HG02943 (cell line): ENCODE measurements around the gene BRSK1.
A peak's percentile ranks its signal among the peaks of the same experiment; 100 is the strongest.
"Not testable (repeated sequence)": the region's sequence is repeated elsewhere in the genome, so short reads cannot be mapped to it uniquely, and the experiment has no call there.

Experiments used
- ATAC-seq: cut with Tn5 transposase; IDR thresholded peaks from one replicate; pipeline ENCODE4 v1.9.1; 2021; ENCODE audit warnings: mild to moderate bottlenecking, low read depth, moderate library complexity; ENCODE audit not compliant: unreplicated experiment

The BRSK1 gene

DNA sequence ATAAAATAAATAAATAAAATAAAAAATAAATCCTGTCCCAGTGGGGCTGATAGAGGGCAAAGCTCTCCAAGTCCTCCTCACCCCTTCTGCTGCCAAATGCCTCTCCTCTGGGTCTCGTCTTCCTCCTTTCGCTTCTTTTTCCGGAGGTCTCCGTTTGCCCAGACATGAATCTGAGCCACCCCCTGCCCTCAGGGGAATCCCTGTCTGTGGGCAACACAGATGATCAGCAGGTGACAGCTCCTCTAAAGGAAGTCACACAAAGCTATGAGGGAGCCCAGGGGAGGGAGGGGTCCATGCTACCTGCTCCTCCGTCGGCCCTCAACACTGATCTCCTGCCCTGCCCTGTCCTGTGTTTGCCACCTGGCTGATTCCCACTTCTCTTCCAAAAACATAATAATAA, 40.9 kb downstream of the BRSK1 start:
- no peak for ATAC-seq

DNA sequence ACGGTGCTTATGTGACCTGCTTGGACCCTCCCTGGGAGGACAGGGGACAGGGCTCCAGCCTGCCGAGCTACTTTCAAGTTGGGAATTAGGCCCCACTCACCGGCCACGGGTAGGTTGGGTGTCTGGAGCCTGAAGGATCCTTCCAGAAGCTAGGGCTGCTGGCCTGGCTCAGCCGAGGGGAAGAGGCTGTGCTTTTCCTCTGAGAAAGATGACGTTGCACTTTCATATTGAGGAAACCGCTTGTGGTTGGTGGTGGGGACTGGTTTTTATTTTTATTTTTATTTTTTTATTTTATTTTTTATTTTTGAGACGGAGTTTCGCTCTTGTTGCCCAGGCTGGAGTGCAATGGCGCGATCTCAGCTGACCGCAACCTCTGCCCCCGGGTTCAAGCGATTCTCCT, 41.4 kb downstream of the BRSK1 start, which contains the start of gene TMEM150B:
TMEM150B (minus strand) TSS at position 170 of the 400 bp plus-strand sequence. CDS start 4,305 bp downstream, outside the sequence.
- ATAC-seq: no peak

DNA sequence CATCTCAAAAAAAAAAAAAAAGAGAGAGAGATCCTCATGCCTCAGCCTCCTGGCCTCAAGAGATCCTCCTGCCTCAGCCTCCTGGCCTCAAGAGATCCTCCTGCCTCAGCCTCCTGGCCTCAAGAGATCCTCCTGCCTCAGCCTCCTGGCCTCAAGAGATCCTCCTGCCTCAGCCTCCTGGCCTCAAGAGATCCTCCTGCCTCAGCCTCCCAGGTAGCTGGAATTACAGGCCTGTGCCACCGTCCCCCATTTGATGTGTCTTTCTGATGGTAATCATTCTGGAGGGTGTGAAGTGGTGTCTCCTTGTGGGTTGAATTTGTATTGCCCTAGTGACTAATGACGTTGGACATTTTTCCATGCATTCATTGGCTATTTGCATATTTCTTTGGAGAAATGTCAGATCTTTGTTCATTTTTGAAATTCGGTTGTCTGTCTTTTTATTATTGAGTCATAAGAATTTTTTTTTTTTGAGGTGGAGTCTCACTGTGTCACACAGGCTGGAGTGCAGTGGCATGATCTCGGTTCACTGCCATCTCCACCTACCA, 45.0 kb downstream of the BRSK1 start:
- ATAC-seq: not testable (repeated sequence)

DNA sequence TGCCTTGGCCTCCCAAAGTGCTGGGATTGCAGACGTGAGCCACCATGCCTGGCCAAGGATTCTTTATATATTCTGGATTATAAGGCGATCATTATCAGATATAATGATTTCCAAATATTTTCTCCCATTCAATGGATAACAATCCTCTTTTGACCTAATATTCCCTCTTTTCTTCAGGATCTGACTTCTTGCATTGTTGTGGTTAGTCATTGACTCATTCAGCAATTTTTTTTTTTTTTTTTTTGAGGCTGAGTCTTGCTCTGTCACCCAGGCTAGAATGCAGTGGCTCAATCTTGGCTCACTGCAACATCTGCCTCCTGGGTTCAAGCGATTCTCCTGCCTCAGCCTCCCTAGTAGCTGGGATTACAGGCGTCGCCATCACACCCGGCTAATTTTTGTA, 46.0 kb downstream of the BRSK1 start:
- not testable (repeated sequence) for ATAC-seq

DNA sequence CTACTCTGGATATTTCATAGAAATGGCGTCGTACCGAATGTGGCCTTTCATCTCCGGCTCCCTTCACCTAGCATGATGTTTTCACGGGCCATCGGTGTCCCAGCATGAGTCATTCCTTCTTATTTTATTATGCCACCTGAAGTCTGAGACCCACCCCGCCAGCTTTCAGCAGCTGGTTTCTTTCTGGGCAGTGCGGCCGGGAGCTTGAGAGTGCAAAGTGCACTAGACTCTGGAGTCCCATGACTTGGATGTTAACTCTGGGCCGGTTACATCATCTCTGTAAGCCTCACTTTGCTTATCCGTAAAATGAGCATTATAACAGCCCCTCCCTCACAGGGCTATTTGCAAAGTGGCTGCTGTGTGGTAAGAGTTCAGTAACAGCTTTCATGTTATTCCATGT, 50.1 kb downstream of the BRSK1 start:
- ATAC-seq: no peak

DNA sequence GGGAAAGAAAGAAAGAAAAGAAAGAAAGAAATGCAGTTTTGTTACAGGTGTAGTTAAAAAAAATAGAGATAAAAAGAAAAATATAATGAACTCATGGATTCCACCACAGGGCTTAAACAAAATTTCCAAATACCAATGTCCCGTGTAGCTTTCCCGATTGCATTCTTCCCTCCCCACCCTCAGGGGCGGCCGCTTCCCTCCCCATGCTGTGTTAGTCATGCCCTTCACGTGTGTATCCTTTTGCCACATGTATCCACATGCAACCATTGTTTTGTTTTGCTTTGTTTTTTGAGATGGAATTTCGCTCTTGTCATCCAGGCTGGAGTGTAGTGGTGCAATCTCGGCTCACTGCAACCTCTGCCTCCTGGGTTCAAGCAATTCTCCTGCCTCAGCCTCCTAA, 52.3 kb downstream of the BRSK1 start:
- no peak for ATAC-seq

DNA sequence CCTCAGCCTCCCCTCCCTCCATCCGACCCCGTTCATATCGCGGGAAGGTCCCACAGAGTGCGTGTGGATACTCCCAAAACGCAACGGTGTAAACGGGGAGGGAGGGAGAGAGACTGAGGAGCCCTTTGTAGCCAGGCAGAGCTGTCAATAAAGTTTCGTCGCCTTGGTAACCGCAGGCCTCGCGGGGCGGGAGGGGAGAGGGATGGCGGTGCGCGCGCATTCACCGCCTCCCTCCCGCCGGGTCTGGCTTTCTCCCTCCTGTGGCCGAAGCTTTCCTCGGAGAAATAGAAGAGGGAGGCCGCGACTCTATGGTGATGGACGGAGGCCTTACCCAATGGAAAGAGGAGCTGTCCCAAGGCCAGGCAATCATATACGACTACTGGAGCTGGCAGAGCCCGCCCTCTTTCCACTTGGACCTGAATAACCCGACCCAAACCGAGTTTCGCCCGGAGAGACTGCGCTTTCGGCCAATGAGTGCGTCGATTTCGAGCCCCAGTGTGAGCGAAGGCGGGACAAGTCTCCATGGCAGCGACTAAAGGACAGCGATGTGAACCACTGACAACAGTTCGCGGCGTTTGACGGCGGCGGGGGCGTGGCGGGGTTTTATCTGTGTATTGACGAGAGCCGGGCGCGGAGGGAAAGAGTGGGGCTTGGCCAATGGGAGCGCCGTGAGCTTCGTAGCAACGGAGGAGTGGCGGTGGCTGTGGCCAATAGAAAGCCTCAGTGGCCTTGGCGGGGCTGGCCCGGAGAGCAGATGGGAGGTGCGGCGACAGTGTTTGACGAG, 55.5 kb downstream of the BRSK1 start, which contains the start of gene KMT5C:
KMT5C (plus strand) TSS at position 772 of the 784 bp plus-strand sequence. CDS start 2,061 bp downstream, outside the sequence.
- peak; percentile 86 for ATAC-seq

DNA sequence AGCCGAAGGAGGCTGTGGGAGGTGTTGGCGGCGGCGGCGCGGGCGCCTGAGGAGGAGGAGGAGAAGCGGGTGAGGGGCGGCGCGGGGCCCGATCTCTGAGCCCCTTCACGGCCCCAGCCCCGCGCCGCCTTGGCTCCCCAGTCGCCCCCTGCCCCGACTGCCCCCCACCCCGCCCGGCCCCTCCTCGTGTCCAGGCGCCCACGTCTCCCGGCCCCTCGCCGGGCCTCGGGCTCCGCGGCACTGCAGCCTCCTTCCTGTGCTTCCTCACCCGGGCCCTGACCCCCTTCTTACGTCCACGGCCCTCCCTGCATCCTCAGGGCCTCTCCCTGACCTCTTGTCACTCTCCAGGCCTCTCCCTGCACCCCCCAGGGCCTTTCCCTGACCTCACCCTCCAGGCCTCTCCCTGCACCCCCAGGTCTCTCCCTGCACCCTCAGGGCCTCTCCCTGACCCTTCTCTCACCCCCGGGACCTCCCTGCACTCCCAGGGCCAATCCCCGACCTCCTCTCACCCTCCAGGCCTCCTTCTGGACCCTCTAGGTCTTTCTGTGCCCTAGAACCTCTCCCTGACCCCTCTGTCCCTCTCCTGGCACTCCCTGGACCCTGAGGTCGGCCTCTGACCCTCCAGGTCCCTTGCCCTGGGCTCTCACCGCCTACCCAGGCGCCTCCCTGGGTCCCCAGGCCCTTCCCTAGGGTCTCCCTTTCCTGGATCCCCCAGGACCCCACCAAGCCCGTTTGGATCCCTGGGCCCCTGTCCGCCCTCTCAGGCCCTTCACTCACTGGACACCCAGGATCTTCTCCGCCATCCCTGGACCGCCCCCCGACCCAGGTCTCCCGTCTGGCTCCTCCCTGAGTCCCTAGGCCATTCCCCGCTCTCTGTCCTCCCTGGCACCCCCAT, 56.3 kb downstream of the BRSK1 start:
- no peak for ATAC-seq

DNA sequence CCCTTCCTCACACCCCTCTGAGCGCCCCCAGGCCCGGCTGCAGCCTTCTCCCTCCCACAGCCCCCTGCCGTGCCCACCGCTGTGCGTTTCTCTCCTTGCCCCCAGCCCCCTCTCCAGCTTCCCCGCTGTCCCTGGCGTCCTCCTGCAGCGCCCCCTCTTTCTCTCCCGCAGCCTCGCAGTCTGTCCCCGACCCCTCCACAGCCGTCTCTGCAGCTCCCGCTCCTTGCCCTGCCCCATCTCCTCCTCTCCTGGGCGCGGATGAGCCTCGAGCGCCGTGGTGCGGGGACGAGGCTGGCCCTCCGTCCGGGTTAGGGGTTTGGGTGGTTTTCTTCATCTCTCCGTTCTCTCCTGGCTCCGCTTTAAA, 57.0 kb downstream of the BRSK1 start:
- ATAC-seq: no peak

DNA sequence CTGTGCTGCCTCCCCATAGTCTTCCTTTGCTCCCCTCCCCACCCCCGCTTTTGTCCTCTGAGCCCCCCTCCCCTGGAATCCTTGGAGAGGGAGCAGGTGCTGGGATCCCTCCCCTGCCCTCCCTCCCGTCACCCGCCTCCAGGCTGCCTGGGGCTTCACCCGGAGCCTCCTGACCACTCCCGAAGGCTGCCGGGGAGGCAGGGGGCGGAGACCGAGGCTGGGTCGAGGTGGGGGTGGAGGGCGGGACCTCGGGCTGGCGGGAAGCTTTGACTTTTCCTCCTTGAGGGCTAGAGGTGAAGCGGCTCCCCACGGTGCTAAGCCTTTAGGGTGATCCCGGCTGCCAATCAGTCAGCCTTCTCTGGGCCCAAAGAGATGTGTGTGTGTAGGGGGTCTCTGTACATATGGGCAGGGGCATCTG, 57.4 kb downstream of the BRSK1 start:
- ATAC-seq: no peak

DNA sequence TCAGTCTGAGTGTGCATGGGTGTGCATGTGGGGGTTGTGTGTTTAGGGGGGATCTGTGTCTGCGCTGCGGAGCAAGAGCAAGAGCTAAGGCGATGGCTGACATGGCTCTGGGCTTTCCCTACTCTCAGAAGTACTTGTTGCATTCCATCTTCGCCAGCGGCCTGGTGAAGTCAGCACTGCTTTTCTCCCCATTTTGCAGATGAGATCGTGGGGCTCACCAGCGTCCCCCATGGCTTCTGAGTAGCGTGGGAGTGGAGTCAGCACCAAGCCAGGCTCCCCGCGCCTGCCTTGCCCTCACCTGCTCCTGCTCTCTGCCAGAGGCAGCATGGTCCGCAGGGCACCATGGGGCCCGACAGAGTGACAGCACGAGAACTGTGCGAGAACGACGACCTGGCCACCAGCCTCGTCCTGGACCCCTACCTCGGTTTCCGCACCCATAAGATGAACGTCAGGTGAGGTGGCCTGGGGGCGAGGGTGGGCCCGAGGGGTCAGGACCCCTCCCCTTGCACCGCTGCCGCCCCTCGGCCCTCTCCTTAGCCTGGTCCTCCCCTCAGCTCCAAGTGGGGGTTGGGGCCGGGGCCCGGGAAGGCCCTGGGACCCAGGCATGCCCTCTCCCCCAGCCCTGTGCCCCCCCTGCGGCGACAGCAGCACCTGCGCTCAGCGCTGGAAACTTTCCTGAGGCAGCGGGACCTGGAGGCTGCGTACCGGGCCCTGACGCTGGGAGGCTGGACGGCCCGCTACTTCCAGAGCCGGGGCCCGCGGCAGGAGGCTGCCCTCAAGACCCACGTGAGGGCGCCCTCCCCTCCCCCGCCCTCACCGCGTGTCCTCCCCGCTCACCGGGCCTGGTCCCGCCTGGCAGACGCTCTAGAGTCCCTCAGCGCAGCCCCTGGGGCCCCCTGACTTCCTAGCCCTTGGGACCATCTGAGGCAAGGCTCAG, 58.1 kb downstream of the BRSK1 start:
- ATAC-seq: no peak

DNA sequence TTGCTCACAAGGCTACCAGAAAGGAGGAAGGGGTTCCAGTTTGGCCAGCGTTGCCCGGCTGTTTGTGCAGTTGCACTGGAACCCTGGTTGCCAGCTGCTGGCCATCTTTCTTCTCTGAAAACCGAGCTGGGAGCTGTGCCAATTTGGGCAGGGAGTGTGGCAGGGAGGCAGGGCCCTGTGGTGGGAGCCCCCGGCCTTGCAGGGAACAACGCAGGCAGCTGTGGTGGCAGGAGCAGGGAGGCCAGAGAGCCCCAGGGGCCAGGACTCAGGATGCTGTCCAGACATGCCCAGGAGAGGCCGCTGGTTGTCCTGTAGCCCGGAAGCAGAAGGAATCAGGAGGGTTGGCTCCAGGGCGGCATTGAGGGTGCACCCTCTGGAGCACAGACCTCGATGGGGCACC, 60.6 kb downstream of the BRSK1 start:
- no peak for ATAC-seq

DNA sequence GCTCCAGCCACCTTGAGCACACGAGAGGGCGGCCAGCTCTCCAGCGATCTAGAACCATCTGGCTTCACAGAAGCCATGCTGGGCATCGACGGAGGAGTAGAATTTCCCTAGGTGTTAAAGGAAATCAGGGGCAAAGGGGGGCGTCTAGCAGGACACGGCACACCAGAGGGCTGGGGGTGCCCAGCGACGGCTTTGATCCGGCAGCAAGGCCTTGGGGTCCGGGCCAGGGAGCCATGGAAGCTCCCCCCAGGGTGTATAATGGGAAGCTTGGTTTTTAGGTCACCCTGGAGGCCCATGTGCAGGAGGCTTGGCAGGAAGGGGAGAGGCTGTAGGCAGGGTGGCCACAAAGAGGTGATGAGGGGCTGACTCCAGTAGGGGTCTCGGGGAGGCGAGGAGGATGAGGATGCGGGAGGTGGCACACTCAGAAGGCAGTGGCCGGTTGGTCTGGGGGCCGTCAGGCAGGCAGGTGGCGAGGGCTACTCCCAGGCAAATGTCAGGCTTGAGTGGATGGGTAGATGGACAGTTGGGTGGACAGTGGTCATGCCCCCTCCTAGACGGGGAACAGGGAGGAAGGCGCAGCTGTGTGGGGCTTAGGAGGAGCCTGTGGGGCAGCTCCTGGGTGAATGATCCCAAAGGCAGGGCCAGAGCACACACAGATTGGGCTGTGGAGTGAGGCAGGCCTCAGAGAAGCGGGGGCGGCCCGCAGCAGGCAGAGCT, 61.5 kb downstream of the BRSK1 start:
- no peak for ATAC-seq

DNA sequence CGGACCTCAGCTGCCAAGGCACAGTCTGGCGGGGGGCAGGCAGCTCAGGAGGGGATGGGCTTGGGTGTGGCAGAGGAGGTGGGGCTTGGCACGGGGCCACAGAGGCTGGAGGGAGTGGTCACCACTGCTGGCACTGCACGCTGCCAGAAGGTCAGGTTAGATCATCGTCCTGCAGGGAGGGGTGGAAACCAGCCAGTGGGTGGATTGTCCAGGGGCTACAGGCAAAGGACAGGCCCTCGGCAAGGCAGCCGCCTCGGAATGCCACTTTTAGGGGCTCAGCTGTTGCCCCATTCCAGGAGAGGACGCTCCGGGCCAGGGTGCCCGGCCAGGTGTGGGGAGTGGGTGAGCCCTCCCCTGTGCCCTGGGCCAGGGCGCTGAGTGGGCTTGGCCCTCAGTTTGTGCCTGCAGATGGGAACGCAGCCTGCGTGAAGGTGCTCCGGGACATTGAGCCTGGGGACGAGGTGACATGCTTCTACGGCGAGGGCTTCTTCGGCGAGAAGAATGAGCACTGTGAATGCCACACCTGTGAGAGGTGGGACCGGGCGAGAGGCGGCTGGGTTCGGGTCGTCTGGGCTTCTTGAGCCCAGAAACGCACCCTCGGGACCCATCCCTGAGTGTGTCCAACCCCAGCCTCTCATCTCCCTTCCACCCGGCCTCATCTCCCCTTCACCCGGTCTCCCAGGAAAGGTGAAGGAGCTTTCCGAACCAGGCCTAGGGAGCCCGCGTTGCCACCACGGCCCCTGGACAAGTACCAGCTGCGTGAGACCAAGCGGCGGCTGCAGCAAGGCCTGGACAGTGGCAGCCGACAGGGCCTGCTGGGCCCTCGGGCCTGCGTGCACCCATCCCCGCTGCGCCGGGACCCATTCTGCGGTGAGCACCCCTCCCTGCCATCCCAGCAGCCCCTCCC, 62.3 kb downstream of the BRSK1 start:
- no peak for ATAC-seq

DNA sequence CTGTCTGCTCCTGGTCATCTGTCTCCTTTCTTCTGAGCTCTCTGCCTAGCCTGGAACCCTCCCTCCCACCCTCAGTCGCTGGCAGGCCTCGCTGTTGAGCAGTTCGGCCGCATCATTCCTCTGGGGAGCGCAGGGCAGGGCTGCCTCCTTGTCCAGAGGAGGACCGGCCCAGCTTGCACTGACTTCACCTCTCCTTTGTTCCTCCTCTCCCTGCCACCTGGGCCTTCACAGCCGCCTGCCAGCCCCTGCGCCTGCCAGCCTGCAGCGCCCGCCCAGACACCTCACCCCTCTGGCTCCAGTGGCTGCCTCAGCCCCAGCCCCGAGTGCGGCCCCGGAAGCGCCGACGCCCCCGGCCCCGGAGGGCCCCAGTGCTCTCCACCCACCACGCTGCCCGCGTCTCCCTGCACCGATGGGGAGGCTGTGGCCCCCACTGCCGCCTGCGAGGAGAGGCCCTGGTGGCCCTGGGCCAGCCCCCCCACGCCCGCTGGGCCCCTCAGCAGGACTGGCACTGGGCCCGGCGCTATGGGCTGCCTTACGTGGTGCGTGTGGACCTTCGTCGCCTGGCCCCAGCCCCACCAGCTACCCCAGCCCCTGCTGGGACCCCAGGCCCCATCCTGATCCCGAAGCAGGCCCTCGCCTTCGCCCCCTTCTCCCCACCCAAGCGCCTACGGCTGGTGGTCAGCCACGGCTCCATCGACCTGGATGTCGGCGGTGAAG, 63.1 kb downstream of the BRSK1 start:
- ATAC-seq: no peak

DNA sequence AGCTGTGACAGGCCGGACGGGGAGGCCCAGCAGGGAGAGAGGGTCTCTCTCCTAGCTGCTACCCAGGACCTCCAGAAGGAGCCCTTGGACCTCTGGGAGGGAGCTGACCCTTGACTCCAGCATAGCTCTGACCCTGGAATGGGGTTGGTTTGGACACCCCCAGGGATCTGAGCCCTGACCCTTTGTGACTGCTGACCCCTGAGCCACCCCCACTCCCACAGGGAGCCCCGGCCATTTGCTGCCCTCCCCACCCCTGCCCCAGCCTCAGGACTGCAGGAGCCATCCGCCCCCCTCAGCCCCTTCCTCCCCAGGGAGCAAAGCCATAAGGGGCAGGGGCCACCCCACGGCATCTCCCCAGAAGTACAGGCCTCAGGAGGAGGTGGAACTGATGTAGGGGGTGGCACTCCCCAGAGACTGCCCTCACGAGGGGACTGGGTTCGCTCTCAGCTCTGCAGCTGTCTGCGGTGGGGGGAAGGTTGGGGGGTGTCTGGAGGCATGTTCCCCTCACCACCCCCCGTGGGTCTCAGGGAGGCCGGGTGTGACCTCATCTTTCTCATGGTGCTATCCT, 63.7 kb downstream of the BRSK1 start:
- no peak for ATAC-seq

DNA sequence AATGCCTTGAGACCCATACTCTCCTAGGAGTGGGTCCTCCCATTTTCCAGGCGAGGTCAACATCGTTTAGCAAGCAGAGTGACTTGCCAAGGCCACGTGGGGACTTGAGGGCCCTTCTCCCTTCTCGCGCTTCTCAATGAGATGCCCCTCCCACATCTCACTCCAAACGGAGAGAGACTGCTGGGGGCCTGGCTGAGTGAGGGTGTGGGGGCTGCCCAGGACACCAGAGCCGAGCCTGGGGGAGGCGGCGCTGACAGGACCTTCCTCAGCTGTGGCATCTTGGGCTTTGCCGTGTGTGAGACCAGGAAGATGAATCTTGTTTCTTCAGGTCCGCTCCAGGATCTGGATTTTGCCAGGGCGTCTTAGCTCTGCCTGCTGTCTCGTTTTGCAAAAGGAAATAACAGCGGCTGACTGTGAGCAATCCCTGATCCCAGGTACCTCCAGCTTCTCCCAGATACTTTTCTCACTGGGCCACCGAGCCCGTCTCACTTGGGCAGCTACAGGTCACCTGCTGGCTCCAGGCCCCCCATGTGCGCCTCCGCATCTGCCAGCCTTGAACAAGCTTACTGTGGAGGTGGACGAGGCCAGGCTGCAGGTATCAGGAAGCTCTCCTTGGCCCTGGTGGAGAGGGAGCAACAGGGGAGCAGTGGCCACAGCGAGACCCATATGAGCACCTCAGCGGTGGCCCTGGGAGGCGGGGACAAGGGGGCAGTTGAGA, 64.7 kb downstream of the BRSK1 start:
- no peak for ATAC-seq
